ENCODE data around the gene TMEM38A. TPM values are rescaled to one million over a fixed set of nuclear protein-coding genes. Genes with fewer than 3 reads are reported as not detected.

The TMEM38A gene, protein sequence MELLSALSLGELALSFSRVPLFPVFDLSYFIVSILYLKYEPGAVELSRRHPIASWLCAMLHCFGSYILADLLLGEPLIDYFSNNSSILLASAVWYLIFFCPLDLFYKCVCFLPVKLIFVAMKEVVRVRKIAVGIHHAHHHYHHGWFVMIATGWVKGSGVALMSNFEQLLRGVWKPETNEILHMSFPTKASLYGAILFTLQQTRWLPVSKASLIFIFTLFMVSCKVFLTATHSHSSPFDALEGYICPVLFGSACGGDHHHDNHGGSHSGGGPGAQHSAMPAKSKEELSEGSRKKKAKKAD
- total RNA-seq: 1.9 and 5.6 TPM in 2 replicates

DNA sequence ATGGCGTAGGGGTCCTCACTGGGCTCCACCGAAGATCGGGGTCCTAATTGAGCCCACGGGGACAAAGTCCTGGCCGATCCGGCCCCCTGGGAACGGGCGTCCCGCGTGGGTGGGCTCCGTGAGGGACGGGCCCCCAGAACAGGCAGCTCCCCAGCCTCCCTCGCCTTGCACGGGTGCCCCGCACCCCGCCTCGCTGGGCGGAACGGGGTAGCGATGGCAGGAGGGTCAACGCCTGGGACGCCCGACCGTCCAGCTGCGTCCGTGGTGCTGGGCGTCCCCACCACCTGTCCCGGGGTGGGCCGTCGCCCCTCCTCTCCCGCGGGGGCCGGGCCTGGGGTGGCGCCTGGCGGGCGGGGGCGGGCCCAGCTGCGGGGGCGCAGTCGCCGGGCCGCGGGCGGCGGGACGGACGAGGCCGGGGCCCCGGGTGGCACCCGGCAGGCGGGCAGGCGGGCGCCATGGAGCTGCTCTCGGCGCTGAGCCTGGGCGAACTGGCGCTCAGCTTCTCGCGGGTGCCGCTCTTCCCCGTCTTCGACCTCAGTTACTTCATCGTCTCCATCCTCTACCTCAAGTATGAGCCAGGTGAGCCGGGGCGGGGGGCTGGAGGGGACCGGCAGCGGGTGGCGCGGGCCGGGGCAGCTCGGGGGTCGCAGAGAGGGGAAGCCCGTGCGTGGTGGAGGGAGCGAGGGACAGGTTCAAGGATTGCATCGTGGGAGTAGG is at the start of gene TMEM38A:
Gene TMEM38A (plus strand): TSS at position 377 of the 717 bp plus-strand sequence. CDS start 79 bp downstream, at position 456.

DNA sequence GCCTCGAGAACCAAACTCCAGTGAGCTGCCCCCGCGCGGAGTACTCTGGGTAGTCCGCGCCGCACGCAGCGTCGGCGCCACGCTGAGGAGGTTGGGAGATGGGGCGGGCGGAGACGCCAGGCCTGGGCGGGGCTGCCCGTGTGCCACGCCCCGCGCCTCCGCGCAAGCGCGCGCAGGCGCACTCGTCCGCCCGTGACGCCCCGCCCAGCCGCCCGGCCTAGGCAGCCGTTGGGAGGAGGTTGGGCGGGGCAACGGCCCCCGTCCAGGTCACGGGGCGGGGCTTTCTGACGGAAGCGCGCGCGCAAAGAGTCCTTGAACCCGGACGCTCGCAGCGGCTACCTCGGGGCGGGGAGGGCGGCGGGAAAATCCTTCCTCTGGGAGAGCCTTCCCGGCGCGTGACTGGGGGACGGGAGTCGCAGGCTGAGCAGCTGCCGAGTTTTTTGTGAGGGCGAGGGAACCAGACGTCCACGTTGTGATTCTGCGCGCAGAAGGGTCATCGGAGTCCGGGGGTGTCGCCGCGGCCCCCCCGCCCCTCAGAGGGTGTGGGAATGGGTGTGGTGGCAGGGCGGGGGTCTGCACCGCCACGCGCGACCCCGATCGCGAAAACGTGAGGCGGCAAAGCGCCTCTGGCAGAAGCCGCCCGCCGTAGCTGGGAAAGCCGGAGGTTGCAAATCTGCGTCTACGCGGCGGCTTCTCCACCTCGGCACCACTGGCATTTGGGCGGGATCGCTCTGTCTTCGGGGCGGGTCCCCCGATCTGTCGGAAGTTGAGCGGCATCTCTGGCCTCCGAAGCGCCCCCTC is 32.6 kb upstream of the TMEM38A start, which contains the start of gene MED26:
Gene MED26 (minus strand): TSS at position 22 of the 801 bp plus-strand sequence. CDS start 261 bp downstream, outside the sequence.

DNA sequence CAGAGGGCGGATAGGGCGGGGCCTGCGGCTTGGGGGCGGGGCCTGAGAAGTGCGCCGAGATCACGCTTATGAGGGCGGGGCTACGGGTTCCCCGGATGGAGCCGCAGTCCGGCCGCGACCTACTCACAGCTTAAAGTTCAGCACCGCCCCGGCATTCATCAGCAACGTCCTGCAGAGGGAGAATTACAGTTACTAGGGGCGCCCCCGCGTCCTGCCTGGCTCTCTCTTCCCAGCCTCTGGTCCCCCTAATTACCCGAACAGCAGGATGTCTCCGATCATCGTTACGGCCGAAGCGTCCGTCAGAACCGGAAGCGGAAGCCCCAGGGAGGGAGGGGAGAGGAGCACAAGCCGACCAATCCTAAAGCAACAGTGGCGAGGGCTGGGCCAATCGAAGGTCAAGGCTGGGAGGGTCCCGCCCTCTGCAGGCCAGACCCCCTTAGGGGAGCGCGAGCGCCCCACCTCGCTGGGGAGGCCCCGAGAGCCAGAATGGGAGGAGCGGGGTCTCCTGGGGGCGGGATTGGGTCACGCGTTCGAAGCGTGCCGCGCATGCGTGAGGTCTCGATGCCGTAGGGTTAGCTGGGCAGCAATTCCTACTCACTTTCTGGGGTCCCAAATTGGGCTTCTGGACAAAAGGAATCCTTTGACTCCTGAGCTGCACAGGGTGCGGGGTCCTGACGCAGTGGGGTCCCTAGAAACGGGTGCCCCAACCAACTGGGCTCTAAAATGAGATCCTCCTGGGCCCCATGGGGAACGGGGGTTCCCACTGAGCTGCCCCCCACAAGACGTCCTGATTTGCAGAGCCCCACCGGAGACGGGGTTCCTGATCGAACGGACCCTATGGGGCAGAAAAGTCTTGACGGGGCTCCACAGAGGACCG is 869 bp upstream of the TMEM38A start, which contains the start of gene SMIM7:
Gene SMIM7 (minus strand): TSS at position 313 of the 877 bp plus-strand sequence. CDS start 34 bp downstream, at position 279.

Other genes with a start within 250 kb of the TMEM38A start
- 10.9 and 18.0 TPM in 2 replicates for gene EPS15L1, start 189.2 kb upstream of the TMEM38A start, total RNA-seq
- not detected in 2 replicates for gene CALR3, start 165.0 kb upstream of the TMEM38A start, total RNA-seq
- gene C19orf44, start 164.7 kb upstream of the TMEM38A start, total RNA-seq: 4.5 and 6.9 TPM in 2 replicates
- gene CHERP, start 118.7 kb upstream of the TMEM38A start, total RNA-seq: 6.7 and 9.4 TPM in 2 replicates
- 29.1 and 32.9 TPM in 2 replicates for gene SLC35E1, start 88.7 kb upstream of the TMEM38A start, total RNA-seq
- 5.8 and 6.1 TPM in 2 replicates for gene MED26, start 32.9 kb upstream of the TMEM38A start, total RNA-seq
- 63.5 and 115 TPM in 2 replicates for gene SMIM7, start 995 bp upstream of the TMEM38A start, total RNA-seq
- under 0.01 TPM in 1 of 2 replicates, not detected in the other for gene NWD1, start 58.7 kb downstream of the TMEM38A start, total RNA-seq
- gene SIN3B, start 168.3 kb downstream of the TMEM38A start, total RNA-seq: 32.3 and 44.0 TPM in 2 replicates
- gene F2RL3, start 227.9 kb downstream of the TMEM38A start, total RNA-seq: 0.17 TPM in 1 of 2 replicates, not detected in the other